ENCODE measurements around the gene HEPACAM2.

Gene HEPACAM2

DNA sequence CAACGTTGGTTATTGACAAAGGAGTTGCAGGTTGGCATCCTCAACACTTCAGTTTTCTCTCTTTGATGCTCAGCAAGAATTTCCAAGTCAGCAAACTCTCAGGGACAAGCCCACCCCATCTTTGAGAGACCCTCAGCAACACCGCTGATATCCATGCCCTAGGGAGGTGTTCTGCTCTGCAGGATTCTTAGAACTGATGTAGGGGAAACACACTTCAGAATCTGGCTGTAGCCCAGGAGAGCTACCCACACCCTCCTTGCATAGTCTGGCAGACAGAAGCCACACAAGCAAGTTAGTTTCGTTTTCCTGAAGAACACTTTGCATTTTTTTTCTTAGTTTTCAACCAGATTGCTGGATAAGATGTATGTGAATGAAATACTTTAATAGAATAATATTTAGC, 78.9 kb downstream of the HEPACAM2 start:
- peak; percentile 77 for DNase-seq (ENCODE audit: low spot score)

DNA sequence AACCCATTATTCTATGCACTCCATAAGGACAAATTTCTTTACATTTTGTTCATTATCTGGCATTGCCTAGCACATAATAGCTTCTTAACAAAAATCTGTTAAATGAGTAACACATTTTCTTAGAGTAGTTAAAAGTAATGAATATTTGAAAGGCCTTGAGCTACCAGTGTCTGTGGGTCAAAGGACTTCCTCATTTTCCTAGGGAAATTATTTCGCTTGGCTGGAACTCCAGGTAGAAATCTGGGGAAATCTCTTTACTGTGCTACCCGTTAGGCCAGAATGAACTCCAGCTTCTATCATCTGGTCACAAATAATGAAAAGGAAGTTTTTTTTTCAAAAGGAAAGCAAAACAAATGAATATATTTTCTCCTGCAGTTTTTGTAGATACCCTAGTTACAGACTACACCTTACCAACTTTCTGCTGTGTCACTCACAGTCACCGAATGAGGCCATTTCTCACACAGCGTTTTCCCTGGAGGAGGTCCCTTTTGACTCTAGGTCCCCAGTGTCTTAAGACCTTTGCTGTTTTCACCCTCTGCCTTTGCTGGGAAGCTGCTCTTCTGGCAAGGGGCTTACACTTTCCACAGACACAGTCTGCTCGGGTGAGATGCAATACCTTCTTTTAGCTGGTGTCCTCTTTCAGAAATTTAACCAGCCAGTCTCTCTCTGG, 79.7 kb downstream of the HEPACAM2 start:
- peak; percentile 68 for DNase-seq (ENCODE audit: low spot score)

DNA sequence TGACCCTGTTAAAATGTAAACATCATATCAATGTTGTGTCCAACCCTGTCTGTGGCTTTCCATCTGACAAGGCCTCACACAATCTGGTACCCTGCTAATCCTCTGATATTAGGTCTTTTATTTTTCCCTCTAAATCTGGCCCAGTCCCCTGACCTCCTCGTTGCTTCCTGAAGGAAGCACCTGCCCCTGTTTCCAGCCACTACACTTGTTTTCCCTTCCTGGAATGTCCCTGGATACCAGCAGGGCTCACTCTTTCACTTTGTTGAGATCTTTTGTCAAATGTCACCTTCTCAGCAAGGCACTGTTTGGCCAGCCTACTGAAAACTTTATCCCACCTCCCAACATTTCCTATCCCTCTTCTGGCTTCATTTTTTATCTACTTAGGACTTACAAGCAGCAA, 80.2 kb downstream of the HEPACAM2 start:
- no peak for DNase-seq (ENCODE audit: low spot score)

DNA sequence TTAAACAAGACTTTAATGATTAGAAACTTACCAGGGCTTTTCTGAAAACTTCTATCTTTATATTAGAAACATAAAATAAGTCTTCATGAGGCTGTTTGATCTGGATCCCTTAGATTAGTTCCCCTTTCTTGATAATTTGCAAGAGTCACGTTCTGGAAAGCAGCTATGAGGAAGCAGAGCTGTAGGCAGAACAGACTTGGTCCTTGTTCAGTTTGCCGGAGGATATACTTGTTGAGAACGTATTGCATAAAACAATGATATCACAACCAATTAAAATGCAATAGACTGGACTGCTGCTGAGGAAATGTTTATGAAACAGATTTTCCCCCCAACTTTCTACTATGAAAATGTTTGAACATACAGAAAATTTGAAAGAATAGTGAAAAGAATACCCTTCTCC, 80.9 kb downstream of the HEPACAM2 start:
- no peak for DNase-seq (ENCODE audit: low spot score)

DNA sequence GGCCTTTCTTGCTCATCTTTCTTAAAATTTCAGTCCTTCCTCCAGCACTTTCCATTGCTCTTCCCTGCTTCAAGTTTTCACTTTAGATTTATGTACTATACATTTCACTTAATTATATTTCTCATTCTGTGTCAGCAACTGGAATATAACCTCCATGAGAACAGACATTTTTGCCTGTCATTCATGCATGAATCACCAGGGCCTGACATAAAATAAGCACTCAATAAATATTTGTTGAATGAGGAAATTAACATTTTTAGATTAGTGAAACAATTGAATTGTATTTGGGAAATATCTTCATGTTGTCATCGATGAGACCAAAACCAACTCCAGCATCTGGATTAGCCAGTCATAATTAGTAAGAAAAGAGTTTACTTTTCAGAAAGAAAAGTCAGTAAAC, 84.1 kb downstream of the HEPACAM2 start:
- DNase-seq (ENCODE audit: low spot score) = no peak

DNA sequence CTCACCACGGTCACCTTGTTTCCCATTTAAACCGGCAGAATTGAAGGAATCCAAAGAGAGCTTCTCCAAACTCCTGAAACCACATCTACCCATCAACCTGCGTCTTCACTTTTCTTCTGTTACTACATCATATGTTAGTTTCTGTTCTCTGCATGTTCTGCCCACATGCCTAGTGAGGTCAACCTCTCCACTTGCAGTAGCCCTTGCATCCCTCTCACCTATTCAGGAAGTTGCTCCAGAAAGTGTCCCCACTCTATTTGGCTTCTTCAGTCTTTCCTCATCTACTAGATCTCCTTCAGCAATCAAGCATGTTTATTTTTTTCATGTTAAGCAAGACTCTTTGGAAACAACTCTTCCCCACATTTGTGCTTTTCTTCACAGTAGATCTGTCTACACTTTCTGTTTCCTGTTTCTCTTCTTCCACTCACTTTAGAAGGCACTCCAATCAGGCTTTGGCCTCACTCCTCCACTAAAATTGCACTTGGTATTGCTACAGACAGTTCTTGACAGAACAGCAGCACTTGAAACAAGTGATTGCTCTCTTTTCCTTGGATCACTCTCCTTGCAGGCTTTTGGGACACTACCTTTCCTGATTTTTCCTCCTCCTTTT, 85.6 kb downstream of the HEPACAM2 start:
- no peak for DNase-seq (ENCODE audit: low spot score)

DNA sequence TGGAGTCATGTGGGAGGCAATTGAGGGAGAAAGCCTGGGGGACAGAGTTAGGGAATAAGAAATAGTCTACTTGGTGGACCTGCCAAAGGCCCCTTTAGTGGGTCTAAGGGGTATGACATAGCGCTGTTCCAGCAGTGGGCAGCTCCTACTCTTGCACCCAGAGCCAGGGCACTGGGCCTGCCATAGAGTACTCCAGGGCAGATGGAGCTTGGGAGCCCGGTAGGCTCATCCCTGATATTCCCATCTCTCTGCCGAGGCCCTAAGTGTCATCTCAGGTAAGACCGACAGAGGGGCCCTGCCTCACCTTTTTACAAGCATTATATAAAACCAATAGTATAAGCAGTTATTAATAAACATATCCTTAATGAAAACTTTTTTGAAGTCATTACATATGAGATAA, 87.7 kb downstream of the HEPACAM2 start:
- DNase-seq (ENCODE audit: low spot score) = no peak
